ENCODE data around the gene DYNLL2. TPM values are rescaled to one million over a fixed set of nuclear protein-coding genes. Genes with fewer than 3 reads are reported as not detected.
"Not testable (repeated sequence)": the region's sequence is repeated elsewhere in the genome, so short reads cannot be mapped to it uniquely, and the experiment has no call there.

The DYNLL2 gene
- total RNA-seq, 2 experiments from 2014 or later = 30.1 to 31.9 TPM

- Mint-ChIP-seq H3K27me3 (peaks cover 16% of the 10 kb centered on the region), H3K36me3 (ENCODE audit: low read depth) (no peaks in the 10 kb centered on the region), H3K4me3 (no peak overlapping the region), H3K9me3 (no peaks in the 10 kb centered on the region), H3K4me1 (peaks cover 6% of the 10 kb centered on the region), H3K27ac (no peak overlapping the region)
- ChIA-PET POLR2A (no interaction called here), CTCF (interaction anchor here (0.6 to 1.0 kb wide), 4 partner anchors 35 to 173 kb away, joined by 3 to 5 read pairs (median 5); no protein-coding TSS in a partner anchor)
- peak; percentile 63 for DNase-seq
These were observed 38.7 kb downstream of the DYNLL2 start for GRCh38 chr17:58121925-58122324.

- ChIA-PET CTCF (no interaction called here), POLR2A (interaction anchor here (0.5 kb wide), 1 partner anchor 298 kb away, joined by 3 read pairs; no protein-coding TSS in a partner anchor)
- no peak for DNase-seq
- no peak overlapping the region for H3K4me3 Mint-ChIP-seq
- no peak overlapping the region for H3K27ac Mint-ChIP-seq
- H3K4me1 Mint-ChIP-seq = peaks cover 4% of the 10 kb centered on the region
- no peaks in the 10 kb centered on the region for H3K36me3 Mint-ChIP-seq (ENCODE audit: low read depth)
- peaks cover 24% of the 10 kb centered on the region for H3K27me3 Mint-ChIP-seq
- H3K9me3 Mint-ChIP-seq = no peaks in the 10 kb centered on the region
These were observed 44.6 kb downstream of the DYNLL2 start for GRCh38 chr17:58127846-58128245.

- POLR2A ChIA-PET; H3K4me3 Mint-ChIP-seq; H3K27ac Mint-ChIP-seq; DNase-seq; H3K36me3 Mint-ChIP-seq (ENCODE audit: low read depth); H3K9me3 Mint-ChIP-seq; H3K4me1 Mint-ChIP-seq; CTCF ChIA-PET: not testable (repeated sequence)
- H3K27me3 Mint-ChIP-seq = peaks cover 36% of the 10 kb centered on the region
These were observed 49.5 kb downstream of the DYNLL2 start for GRCh38 chr17:58132697-58133096.

GRCh38 chr17:58136669-58137279 lies 53.6 kb downstream of the DYNLL2 start:
- POLR2A ChIA-PET = no interaction called here
- Mint-ChIP-seq H3K4me3 (no peak overlapping the region), H3K36me3 (ENCODE audit: low read depth) (no peaks in the 10 kb centered on the region), H3K9me3 (peaks cover 4% of the 10 kb centered on the region), H3K4me1 (peaks cover 5% of the 10 kb centered on the region), H3K27me3 (peaks cover 31% of the 10 kb centered on the region), H3K27ac (no peak overlapping the region)
- DNase-seq = no peak
- CTCF ChIA-PET = interaction anchor here (0.6 to 1.3 kb wide), 3 partner anchors 33 to 82 kb away, joined by 3 to 5 read pairs (median 3); no protein-coding TSS in a partner anchor

DNA sequence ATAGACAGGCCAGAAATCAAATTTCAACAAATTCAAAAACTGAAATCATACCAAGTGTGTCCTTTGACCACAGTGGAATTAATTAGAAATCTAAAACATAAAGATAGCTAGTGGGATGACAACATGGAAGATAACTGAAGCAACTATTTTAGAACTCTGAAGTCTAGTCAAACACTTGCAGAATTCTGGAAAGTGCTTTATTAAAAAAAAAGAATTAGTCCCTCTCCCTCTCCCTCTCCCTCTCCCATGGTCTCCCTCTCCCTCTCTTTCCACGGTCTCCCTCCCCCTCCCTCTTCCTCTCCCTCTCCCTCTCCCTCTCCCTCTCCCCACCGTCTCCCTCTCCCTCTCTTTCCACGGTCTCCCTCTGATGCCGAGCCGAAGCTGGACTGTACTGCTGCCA lies 58.3 kb downstream of the DYNLL2 start:
- ChIA-PET CTCF (no interaction called here), POLR2A (no interaction called here)
- Mint-ChIP-seq H3K27me3 (peaks cover 31% of the 10 kb centered on the region), H3K36me3 (ENCODE audit: low read depth) (peaks cover 23% of the 10 kb centered on the region), H3K4me3 (no peak overlapping the region), H3K9me3 (peaks cover 27% of the 10 kb centered on the region), H3K27ac (no peak overlapping the region), H3K4me1 (peaks cover 6% of the 10 kb centered on the region)
- no peak for DNase-seq

GRCh38 chr17:58143335-58143734 lies 60.1 kb downstream of the DYNLL2 start:
- CTCF ChIA-PET, POLR2A ChIA-PET, DNase-seq, H3K4me3 Mint-ChIP-seq, H3K4me1 Mint-ChIP-seq, H3K27ac Mint-ChIP-seq: not testable (repeated sequence)
- H3K27me3 Mint-ChIP-seq = peaks cover 46% of the 10 kb centered on the region
- peaks cover 25% of the 10 kb centered on the region for H3K36me3 Mint-ChIP-seq (ENCODE audit: low read depth)
- peaks cover 33% of the 10 kb centered on the region for H3K9me3 Mint-ChIP-seq

DNA sequence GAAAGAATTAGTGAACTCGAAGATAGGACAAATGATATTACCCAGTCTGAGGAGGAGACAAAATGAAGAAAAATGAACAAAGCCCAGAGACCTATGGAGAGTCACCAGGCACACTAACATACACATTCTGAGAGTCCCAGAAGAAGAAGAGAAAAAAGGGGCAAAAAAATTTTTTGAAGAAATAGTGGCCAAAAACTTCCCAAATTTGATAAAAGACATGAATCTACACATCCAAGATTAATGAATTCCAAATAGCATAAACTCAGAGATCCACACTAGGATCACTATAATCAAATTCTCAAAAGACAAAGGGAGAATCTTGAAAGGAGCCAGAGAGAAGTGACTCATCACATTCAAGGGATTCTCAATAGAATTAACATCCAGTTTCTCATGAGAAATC lies 61.6 kb downstream of the DYNLL2 start:
- H3K4me1 Mint-ChIP-seq = peaks cover 4% of the 10 kb centered on the region
- H3K27me3 Mint-ChIP-seq = peaks cover 59% of the 10 kb centered on the region
- peaks cover 25% of the 10 kb centered on the region for H3K36me3 Mint-ChIP-seq (ENCODE audit: low read depth)
- H3K4me3 Mint-ChIP-seq = no peak overlapping the region
- DNase-seq = no peak
- ChIA-PET POLR2A (no interaction called here), CTCF (no interaction called here)
- H3K27ac Mint-ChIP-seq = no peak overlapping the region
- H3K9me3 Mint-ChIP-seq = peaks cover 36% of the 10 kb centered on the region

Other genes starting within 250 kb of the DYNLL2 start
- gene MRPS23, start 233.4 kb upstream of the DYNLL2 start, total RNA-seq = 10 to 100 TPM; 27.1 to 38.4 TPM
- under 1 TPM in 1 of 2 experiments, not detected in 1; 0.47 TPM for gene CUEDC1, start 128.0 kb upstream of the DYNLL2 start, total RNA-seq
- 10 to 100 TPM; 46.7 to 52.0 TPM for gene VEZF1, start 95.2 kb upstream of the DYNLL2 start, total RNA-seq
- 100 to 1,000 TPM; 363 to 365 TPM for gene SRSF1, start 76.2 kb upstream of the DYNLL2 start, total RNA-seq
- gene OR4D1, start 65.0 kb downstream of the DYNLL2 start, total RNA-seq = under 1 TPM; 0.54 to 0.77 TPM
- gene OR4D2, start 83.6 kb downstream of the DYNLL2 start, total RNA-seq = not detected
- gene EPX, start 109.3 kb downstream of the DYNLL2 start, total RNA-seq = not detected
- gene MKS1, start 135.8 kb downstream of the DYNLL2 start, total RNA-seq = 10 to 100 TPM; 17.6 to 18.5 TPM
- not detected for gene LPO, start 155.2 kb downstream of the DYNLL2 start, total RNA-seq
- not detected for gene MPO, start 197.5 kb downstream of the DYNLL2 start, total RNA-seq
- gene TSPOAP1, start 245.4 kb downstream of the DYNLL2 start, total RNA-seq = 10 to 100 TPM; 44.1 to 57.5 TPM